GM21447 (cell line): Measurements from ENCODE around the gene TMEM109.
A peak's percentile ranks its signal among the peaks of the same experiment; 100 is the strongest.
"Not testable (repeated sequence)": the region's sequence is repeated elsewhere in the genome, so short reads cannot be mapped to it uniquely, and the experiment has no call there.

Source experiments
- ATAC-seq: cut with Tn5 transposase; IDR thresholded peaks from one replicate; pipeline ENCODE4 v1.9.1; 2021; ENCODE audit not compliant: unreplicated experiment

Gene TMEM109

DNA sequence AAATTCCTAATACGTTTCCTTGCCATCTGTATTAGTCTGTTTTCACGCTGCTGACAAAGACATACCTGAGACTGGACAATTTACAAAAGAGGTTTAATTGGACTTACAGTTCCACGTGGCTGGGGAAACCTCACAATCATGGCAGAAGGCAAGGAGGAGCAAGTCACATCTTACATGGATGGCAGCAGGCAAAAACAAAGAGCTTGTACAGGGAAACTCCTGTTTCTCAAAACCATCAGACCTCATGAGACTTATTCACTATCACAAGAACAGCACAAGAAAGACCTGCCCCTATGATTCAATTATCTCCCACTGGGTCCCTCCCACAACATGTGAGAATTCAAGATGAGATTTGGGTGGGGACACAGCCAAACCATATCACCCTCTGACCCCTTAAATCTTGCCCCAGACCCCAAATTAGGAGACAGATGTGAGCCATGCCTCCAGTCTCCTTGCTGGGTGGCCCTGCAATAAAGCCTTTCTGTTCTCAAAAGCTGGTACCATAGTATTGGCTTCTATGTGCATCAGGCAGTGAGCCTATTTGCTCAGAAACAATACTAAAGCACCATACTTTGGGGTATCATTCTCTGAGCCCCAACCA is 4.2 kb upstream of the TMEM109 start:
- not testable (repeated sequence) for ATAC-seq

DNA sequence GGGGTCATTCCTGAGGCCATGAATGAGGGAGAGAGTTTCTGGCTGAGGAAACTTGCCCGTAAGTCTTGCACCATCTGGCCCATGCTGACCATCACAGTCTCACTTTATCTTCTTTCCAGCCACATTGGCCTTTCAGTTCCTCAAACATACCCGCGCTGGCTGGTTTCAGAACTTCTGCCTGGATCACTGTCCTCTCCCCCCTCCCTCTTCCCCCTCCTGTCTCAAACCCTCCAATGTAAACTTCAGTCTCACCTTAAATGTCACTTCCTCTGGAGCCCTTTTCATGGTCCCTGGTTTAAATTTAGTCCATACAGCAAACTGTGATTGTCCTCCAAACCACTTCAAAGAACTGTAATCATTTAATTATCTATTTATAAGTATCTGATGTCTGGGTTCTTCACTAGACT is 3.7 kb upstream of the TMEM109 start:
- peak; percentile 40 for ATAC-seq

DNA sequence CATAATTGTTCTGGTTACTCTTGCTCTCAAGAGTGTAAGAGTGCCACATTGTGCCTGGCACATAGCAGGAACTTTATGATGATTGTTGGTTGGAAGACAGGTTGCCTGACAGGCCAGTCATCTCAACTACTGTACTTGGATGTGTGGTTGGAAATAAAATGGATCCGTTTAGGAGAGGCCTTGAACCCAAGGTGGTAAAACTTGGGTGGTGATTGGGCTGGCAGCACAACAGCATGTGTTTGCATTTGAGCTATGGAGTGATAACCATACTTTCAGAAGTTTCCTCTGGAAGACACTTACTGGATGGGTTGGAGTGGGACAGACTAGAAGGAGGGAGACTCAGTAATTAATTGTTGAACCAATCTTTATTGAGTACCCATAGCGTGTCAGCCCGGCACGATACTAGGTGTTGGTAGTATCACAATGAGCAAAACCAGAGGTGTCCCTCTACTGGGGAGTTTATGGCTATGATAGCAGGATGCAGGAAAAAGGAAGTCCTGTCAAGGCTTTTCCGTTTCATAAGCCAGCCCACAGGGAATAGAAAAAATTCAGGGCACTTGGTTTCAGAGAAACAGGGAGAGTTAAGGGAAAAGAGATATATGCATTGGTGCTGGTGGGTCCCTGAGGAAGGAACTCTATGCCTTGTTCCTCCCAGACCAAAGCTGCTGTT is 3.1 kb upstream of the TMEM109 start:
- ATAC-seq: no peak

DNA sequence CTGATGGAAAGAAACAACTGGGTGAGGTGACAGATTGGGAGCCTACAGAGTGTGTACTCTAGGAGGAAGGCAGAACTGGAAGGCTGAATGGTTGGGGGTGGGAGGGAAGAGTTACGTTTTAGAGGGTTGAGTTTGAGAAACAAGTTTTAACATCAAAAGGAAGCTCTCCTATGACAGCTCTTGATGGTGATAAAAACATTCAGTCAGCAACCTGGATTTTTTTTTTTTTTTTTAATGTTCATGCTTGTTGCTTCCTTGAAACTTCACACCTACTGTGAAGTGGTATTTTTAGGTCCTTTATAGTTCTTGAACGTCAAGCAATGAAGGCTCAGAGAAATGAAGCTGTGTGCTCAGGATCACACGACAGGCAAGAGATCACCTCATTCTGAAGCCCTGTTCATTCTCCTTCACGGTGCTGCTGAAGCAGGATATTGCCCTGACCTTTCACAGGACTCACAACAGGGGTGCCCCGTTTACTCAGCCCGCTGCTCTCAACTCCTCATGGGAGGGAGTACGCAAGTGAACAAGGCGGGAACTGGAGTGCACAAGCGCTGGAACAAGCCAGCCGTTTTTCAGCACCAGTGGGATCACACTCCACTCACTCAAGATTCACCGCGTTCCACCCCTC is 1.6 kb upstream of the TMEM109 start:
- ATAC-seq: no peak

DNA sequence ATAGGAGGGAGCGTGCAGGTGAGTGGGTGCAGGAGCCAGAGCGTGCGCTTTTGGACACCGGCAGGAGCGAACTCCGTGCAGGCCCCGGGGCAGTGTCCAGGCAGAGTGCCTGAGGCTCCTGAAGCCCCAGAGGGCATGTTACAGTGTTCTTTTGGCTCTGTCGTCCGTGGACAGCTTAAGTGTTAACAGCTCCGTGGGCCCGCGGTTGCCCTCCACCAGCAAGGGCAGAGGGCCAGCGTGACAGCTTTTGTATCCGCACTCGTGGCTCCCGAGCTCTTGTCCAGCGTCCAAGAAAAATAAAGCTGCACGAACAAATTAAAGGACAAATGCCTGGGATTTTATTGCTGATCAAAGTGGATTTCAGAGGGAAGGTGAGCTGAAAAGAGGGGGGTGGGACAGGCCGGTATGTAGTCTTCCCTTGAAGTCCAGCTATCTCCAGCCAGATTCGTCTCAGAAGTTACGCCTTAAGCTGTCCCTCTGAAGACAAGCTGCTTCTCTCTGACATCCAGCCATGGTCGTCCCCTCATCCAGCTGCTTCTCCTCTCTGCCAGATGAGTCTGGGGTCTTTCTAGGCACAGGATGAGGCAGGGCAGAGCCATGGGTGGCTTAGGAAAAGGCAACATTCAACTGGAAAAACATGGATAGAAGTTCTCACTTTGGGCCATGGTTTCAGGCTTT is 968 bp upstream of the TMEM109 start:
- no peak for ATAC-seq

DNA sequence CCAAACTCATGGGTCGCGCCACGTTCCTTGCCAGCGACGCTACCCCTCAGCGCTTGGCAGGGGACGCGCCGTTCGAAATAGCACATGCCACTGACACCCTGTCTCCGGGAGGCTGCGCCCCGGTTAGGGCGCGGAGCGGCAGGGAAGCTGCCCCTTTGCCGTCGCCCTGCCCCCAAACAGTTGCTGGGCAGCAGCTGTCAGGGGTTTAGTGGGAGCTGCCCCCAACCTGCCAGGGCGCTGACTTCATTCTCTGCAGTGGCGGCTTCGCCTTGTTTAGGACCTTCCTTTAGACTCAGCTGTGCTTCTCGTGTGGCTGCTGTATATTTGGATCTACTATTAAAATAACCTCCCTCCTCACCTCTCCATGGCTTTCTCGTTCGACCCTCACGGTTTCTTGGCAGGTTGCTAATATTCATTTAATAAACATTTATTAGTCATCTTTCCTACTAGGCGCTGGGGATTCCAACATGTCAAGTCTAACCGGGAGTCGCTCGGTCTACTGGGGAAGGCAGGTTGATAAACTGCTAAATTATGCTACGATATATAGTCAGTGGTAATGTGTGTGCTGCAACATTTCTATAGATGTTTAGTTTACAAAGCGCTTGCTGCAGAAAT is 782 bp downstream of the TMEM109 start:
- peak; percentile 0 for ATAC-seq

DNA sequence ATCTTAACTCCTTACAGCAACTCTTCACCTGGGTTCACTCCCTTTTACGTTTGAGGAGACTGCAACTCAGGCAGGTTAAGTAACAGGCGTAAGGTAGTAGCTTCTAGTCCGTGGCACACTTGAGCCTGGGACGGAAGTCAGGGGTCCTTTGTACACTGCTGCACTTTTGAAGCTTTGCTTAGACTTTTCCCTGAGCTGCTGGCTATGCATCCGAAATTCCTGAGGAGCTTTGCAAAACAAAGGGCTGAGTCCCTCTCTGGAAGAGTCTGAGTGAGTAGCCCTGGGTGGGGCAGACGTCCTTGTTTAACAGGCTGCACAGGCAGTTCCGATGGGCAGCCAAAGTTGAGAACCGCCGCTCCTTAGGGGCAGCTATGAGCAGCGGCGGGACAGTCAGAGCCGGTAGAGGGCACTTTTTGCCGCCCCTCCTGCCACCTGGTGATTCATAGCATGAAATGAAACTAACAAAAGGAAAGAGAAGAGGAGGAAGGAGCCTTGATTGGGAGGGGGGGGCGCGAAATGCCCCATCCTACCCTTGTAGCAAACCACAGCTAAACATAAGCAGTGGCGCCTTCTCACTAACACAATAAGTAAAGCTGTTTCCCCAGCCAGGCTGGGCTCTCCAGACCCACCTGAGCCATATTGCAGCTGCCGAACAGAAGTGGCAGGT is 1.4 kb downstream of the TMEM109 start:
- peak; percentile 48 for ATAC-seq

DNA sequence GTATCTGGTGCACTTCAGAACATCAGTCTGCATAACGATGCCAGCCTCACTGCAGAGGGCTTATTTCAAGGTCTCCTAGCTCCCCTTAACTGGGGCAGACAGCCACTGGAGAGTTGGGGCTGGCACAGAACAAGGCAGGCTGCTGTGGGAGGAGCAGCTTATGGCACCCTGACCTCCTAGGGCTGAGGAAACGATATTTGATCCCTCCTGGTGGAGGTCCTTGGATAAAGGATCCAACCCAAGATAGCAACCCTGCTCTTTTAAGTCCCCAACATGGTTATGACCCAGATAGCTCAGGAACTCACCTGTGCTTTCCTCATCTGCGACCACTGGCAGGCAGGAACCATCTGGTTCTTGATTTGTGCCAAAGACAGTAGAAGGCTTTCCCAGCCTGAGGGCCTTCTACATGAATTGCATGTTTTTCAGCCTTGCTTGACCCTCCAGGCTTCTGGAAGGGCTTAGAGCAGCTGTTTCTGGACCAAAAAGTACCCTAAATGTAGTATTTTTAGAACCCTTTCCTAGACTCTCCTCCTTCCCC is 2.8 kb downstream of the TMEM109 start:
- no peak for ATAC-seq

DNA sequence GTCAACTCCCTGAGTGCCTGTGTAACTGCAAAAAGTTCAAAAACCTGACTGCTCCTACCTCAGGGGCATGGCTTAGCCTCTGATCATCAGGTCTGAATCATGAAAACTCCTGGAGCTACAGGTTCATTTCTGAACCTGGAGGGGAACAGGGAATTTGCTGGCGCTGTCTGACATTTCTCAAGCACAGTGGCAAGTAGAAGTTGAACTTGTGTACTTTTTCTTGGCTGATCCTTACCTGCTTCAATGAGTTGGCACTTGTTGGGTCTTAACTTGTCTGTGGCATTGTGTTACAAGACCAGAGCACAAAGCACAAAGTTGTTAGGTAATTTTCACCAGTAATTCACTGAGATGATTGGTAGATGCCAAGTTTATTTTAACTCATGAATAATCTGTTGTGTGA is 3.3 kb downstream of the TMEM109 start:
- no peak for ATAC-seq

DNA sequence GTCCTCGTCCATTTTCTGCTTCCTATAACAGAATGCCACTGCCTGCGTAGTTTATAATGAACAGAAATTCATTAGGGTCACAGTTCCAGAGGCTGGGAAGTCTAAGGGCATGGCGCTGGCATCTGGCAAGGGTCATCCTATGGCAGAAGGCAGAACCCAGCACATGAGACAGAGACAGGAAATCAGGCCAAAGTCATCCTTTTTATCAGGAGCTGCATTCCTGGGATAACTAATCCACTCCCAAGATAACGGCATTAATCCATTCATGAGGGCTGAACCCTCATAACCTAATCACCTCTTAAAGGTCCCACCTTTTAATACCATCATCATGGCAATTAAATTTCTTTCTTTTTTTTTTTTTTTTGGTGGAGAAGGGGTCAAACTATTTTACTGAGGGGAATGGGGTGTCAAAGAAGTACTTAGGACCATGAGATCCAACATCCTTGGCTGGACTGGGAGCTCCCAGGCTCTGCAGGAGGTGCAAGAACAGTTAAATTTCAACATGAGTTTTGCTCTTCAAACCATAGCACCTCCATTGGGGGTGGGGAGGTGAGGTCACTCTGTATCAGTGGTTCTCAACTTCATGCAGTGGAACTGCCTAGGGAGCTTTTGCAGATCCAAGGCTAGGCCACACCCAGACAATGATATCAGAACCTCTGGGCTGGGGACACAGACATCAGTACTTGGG is 4.4 kb downstream of the TMEM109 start:
- no peak for ATAC-seq

DNA sequence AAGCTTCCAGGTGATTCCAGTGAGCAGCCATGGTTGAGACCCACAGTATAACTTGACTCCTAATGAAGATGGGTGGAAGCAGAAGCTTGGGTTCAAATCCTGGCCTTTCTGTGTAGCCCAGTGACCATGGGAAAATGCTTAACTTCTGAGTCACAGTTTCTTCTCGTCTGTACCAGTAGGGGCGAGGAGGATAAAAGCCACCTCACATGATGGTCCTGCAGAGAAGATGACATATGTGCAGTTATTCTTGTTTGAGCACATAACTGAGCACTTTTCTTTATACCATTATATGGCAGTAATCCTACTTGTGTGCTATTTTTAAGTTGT is 4.9 kb downstream of the TMEM109 start:
- ATAC-seq: no peak

DNA sequence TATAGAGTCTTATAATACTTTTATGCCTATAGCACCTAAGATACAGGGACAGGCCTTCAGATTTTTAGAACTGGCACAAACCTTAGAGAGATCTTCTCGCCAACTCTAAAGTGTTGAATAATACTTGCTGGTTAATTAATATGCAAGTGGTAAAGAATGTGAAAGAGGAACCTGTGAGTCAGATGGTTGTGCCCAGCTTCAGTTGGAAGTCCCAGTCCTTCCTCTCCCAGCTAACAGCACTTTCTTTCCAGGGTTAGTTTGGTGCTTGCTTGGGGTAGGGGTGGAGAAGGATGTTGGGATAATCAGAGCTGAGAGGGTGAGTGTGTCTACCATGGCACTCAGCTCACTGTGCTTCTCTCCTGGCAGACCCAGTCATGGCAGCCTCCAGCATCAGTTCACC is 5.4 kb downstream of the TMEM109 start:
- no peak for ATAC-seq

DNA sequence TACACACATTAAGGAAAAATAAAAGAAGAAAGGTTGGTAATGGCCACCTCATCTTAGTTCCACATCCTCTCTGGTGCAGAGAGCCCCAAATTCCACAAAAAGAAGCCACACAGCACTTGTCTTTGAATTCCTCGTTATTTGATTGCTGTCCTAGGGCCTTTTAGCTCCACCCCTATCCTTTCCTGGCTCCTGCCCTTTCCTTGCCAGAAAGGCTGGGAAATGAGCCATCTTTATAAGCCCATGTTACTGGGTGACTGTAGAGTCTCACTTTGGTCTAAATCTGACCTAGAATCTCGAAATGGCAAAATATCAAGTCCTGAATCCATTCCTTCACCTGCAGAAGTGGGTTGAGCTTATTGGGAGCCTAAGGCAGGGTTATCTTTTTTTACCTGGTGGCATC is 6.0 kb downstream of the TMEM109 start:
- ATAC-seq: no peak

DNA sequence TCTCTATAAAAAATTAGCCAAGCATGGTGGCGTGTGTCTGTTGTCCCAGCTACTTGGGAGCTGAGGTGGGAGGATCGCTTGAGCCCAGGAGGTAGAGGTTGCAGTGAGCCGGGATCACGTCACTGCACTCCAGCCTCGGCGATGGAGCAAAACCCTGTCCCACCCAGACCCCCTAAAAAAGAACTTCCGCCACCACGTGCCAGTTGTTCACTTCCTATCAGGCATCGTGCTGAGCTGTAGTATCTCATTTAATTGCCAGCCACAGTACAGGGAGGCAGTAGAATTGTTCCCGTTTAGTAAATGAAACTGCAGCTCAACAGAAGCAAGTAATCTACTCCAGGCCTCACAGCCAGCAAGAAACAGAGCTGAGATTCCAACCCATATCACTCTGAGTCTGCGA is 7.3 kb downstream of the TMEM109 start:
- ATAC-seq: no peak

DNA sequence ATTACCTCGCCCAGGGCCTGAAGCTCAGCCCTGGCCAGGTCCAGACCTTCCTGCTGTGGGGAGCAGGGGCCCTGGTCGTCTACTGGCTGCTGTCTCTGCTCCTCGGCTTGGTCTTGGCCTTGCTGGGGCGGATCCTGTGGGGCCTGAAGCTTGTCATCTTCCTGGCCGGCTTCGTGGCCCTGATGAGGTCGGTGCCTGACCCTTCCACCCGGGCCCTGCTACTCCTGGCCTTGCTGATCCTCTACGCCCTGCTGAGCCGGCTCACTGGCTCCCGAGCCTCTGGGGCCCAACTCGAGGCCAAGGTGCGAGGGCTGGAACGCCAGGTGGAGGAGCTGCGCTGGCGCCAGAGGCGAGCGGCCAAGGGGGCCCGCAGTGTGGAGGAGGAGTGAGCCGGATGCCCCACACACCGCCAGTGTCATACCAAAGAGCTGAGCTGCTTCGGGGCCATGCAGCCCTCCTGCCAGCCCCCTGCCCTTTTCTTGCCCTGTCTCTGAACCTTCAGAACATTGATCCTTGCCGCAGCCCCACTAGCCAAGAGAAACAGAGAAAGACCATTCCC is 7.9 kb downstream of the TMEM109 start:
- no peak for ATAC-seq

DNA sequence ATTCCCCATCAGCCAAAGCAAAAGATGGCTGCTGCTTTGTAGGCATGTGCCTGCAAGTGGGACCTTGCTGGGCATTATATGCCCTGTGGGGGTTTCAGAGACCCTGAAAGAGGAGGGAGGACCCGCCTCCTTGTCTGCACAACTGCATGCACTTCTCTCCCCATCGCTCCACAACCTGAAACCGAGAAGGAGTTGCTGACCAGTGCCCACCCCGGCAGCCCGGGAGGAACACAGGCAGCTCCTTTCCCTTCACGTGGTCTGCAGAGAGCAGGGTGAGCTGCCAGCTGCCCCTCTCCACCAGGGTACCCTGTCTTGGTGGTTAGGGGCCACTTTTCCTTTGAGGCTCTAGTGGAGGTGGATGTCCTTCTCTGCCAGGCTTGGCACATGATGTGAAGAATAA is 8.9 kb downstream of the TMEM109 start:
- no peak for ATAC-seq

DNA sequence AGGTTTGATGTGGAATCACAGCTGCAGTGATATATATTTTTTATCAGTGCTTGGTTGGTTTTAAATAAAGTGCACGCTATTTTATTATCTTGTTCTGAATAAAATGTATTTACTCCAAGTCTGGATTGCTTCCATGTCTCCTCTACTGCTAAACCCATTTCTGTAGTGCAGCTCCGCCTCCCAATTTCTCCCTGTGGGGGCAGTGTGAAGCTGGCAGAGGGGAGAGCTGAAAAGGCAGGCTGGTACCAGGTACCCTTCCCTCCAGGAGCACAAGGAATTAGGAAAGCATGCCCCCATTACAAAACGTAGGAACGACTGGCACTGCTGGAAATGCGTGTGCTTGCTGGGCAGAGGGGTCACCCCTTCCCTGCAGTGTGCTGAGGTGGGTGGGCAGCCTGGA is 9.4 kb downstream of the TMEM109 start:
- ATAC-seq: no peak

DNA sequence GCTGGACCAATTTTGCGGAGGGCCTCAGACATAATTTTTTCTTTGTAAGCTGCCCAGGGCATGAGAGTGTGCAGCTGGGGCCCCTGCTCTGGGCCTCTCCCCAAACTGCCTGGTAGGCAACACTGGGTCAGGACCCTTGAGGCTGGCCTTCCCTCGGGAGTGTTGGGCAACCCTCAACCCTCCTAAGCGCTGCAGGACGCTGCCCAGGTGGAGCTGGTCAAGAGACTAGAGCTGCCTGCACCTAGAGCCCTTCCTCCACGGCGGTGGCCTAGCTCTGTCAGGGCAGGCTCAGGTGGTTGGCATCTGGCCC is 9.8 kb downstream of the TMEM109 start:
- no peak for ATAC-seq

DNA sequence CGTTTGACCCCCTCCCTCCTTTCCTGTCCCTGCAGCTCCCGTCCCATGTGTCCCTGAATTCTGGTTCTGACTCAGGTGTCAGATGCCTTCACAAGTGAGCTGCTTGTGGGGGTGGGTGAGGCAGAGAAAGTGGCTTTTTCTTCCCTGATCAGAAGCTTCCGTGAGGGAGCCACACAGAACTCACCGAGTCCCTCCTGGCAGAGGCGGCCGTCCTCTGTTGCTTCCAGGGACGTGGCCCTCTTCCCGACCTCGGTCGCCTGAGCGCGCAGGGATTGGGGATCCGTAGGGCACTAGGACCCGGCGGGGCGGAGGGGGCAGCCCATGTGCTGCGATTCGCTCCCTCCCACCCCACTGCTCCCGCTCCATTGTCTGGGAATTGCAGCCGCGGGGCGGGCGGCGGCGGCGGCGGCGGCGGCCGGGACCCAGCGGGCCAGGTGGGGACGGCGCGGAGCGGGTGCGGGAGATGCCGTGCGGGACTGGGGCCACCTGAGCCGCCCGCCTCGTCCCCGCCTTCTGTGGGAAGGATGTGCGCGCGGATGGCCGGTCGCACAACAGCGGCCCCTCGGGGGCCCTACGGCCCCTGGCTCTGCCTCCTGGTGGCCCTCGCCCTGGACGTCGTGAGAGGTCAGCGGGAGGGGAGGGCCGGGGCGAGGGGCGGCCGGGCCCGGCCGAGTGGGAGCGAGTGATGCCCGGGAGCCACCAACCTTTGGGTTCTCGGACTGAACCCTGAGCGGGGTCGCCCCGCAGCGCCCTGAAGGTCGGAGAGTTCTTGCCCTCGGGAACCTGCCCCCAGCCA is 10.3 kb downstream of the TMEM109 start, which contains the start of gene TMEM132A:
TSS of gene TMEM132A (plus strand) at position 351 of the 796 bp plus-strand sequence. CDS start at position 525, 174 bp downstream.
- ATAC-seq: no peak
